Smooth muscle cell (in vitro differentiated cells): Measurements from ENCODE around the gene NBL1. TPM values are rescaled to one million over a fixed set of nuclear protein-coding genes. Genes with fewer than 3 reads are reported as not detected.

Experiments used
- DNase-seq: peaks from one replicate; lab custom pipeline; 2025; ENCODE audit not compliant: unreplicated experiment; lab: John Stamatoyannopoulos, UW
- H2AFZ ChIP-seq: fragments of 200-600 bp; sonication (generic); 2 replicates; pipeline ENCODE4 v1.6.0; 2016; ENCODE audit warnings: antibody characterized with exemption, low read depth, mild to moderate bottlenecking
- H3F3A ChIP-seq: fragments of 200-600 bp; sonication (generic); 2 replicates; pipeline ENCODE4 v1.6.0; 2017; ENCODE audit warnings: antibody characterized with exemption, low read depth
- H3K27ac ChIP-seq: fragments of 200-600 bp; sonication (generic); 2 replicates; pipeline ENCODE4 v1.5.1; 2016; ENCODE audit warnings: low read depth, mild to moderate bottlenecking
- H3K27me3 ChIP-seq: fragments of 200-600 bp; sonication (generic); 2 replicates; pipeline ENCODE4 v1.6.1; 2016; ENCODE audit warnings: low read depth, mild to moderate bottlenecking
- H3K36me3 ChIP-seq: fragments of 200-600 bp; sonication (generic); 2 replicates; pipeline ENCODE4 v1.5.1; 2016; ENCODE audit warnings: low read depth
- H3K4me1 ChIP-seq: fragments of 200-600 bp; sonication (generic); 2 replicates; pipeline ENCODE4 v1.5.1; 2016; ENCODE audit warnings: low read depth
- H3K4me2 ChIP-seq: fragments of 200-600 bp; sonication (generic); 2 replicates; pipeline ENCODE4 v1.6.0; 2016; ENCODE audit warnings: mild to moderate bottlenecking
- H3K4me3 ChIP-seq: fragments of 200-600 bp; sonication (generic); 2 replicates; pipeline ENCODE4 v1.5.1; 2016; ENCODE audit warnings: mild to moderate bottlenecking
- H3K79me2 ChIP-seq: fragments of 200-600 bp; sonication (generic); 2 replicates; pipeline ENCODE4 v1.6.0; 2016; ENCODE audit warnings: low read depth, mild to moderate bottlenecking
- H3K9ac ChIP-seq: fragments of 200-600 bp; sonication (generic); 2 replicates; pipeline ENCODE4 v1.6.0; 2016; ENCODE audit warnings: low read depth
- H3K9me3 ChIP-seq: fragments of 200-600 bp; sonication (generic); replicated peaks from 2 replicates; pipeline ENCODE4 v1.5.1; 2016; ENCODE audit warnings: low read depth
- H4K20me1 ChIP-seq: fragments of 200-600 bp; sonication (generic); 2 replicates; pipeline ENCODE4 v1.6.0; 2016; ENCODE audit warnings: low read depth
- WGBS: methylation state at CpG from one replicate; pipeline ENCODE4 v1.1.7; 2016; ENCODE audit warnings: low lambda C conversion rate; 5-methylcytosine and 5-hydroxymethylcytosine counted together
- polyA plus RNA-seq: library from polyadenylated mRNA; unstranded; fragments of >200 nt; fragmentation: Nextera tagmentation; extraction: Ambion mirVana; gene quantifications from 2 replicates; pipeline ENCODE4 v1.2.1, GENCODE V29; 2016
- total RNA-seq: library from RNA; depleted of rRNA; stranded (reverse); fragments of >200 nt; gene quantifications from 2 replicates; pipeline ENCODE4 v1.2.3, GENCODE V29; 2014
- TF ChIP-seq, protein P1 (sequence below): fragments of 200-600 bp; sonication (generic); IDR thresholded peaks from 2 replicates; pipeline ENCODE4 v1.5.1; 2017; ENCODE audit warnings: borderline replicate concordance, mild to moderate bottlenecking, antibody characterized with exemption; ENCODE audit not compliant: insufficient read depth, poor library complexity, severe bottlenecking

NBL1 gene
- total and polyA plus RNA-seq, 2 experiments from 2014 or later, result 9.4 to 35.9 TPM

DNA sequence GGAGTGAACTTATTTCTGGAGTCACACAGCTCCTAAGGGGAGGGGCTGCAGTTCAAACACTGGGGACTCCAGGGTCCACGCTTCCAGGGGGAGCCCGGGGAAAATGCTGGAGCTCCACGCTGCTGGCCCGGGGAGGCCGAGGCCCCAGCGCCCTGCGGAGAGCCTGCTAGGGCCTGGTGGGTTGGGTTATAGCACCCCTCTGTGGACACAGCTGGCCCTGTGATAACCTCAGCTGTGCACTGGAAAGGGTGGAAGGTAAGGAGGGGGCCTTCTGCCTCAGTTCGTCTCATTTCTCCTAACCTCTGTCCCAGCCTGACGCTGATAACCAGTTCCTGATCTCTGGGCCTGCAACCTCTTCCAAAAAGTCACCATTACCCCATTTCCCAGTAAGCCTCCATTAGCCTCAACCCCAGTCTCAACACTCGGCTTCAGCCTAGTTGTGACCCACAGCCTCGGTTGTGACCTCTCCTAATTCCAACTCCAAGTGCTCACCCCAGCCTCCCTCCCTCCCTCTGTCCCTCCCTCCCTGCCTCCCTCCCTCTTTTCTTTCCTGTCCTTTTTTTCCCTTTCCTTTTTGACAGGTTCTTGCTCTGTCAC is 7.1 kb downstream of the NBL1 start:
- Histone ChIP-seq H3K4me2 (no peak overlapping the region), H3K36me3 (no peaks in the 10 kb centered on the region), H2AFZ (no peak overlapping the region), H3K79me2 (no peaks in the 10 kb centered on the region), H3K27ac (no peak overlapping the region), H3F3A (no peaks in the 10 kb centered on the region), H4K20me1 (peaks cover 25% of the 10 kb centered on the region), H3K4me3 (no peak overlapping the region), H3K9ac (no peak overlapping the region), H3K9me3 (no peaks in the 10 kb centered on the region), H3K4me1 (no peaks in the 10 kb centered on the region), H3K27me3 (no peaks in the 10 kb centered on the region)
- DNase-seq, result no peak
- TF ChIP-seq, protein P1, sequence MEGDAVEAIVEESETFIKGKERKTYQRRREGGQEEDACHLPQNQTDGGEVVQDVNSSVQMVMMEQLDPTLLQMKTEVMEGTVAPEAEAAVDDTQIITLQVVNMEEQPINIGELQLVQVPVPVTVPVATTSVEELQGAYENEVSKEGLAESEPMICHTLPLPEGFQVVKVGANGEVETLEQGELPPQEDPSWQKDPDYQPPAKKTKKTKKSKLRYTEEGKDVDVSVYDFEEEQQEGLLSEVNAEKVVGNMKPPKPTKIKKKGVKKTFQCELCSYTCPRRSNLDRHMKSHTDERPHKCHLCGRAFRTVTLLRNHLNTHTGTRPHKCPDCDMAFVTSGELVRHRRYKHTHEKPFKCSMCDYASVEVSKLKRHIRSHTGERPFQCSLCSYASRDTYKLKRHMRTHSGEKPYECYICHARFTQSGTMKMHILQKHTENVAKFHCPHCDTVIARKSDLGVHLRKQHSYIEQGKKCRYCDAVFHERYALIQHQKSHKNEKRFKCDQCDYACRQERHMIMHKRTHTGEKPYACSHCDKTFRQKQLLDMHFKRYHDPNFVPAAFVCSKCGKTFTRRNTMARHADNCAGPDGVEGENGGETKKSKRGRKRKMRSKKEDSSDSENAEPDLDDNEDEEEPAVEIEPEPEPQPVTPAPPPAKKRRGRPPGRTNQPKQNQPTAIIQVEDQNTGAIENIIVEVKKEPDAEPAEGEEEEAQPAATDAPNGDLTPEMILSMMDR, result peak; percentile 57
- WGBS, result 51% methylated on average over 11 of the region's 11 CpGs

DNA sequence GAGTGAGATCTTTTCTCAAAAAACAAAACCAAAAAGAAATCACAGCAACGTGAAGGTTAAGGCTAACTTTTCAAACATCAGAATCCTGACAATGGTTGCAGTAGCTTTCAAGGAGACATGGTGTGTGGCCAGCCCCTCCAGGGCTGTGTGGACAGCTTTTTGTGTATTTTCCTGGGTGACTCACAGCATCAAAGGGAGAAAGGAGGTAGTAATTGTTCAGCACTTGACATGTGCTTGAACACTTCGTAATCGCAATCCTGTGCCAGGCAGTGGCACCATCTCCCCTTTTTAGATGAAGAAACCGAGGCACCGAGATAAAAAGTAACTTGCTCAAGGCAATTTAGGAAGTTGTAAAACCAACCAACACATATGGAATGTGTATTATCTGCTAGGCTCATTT is 10.3 kb downstream of the NBL1 start:
- Histone ChIP-seq H3K27ac (no peak overlapping the region), H3K36me3 (no peaks in the 10 kb centered on the region), H3F3A (no peaks in the 10 kb centered on the region), H3K4me2 (no peak overlapping the region), H3K4me1 (no peaks in the 10 kb centered on the region), H3K9ac (no peak overlapping the region), H3K79me2 (no peaks in the 10 kb centered on the region), H3K4me3 (no peak overlapping the region), H3K27me3 (no peaks in the 10 kb centered on the region), H4K20me1 (peaks cover 17% of the 10 kb centered on the region), H3K9me3 (no peaks in the 10 kb centered on the region), H2AFZ (no peak overlapping the region)
- DNase-seq, result no peak
- WGBS, result 89% methylated on average over 5 of the region's 5 CpGs
- TF ChIP-seq, protein P1, result no peak

DNA sequence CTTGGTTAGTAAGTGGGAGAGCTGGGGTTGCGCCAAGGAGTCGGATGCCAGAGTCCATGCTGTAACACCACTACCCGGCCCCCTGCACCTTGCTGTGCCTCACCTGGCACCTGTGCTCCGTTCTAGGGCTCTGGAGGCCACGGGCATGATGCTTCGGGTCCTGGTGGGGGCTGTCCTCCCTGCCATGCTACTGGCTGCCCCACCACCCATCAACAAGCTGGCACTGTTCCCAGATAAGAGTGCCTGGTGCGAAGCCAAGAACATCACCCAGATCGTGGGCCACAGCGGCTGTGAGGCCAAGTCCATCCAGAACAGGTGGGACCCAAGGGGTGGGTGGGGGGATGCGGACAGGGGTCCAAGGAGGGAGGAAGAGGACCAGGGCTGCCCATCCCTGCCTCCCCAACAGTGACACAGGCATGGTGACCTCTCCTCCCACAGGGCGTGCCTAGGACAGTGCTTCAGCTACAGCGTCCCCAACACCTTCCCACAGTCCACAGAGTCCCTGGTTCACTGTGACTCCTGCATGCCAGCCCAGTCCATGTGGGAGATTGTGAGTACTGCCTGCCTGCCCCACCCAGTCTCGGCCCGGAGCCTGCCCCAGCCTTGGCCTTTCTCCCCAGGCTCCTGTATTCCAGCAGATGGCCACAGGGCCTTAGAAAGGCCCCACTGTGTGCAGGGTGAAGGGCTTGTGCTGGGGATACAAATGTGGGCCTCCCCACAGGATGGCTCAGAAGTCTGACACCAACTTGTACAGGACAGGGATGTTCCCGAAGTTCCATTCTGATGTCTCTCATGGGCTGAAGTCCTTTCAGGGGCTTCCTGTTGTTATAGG is 11.0 kb downstream of the NBL1 start:
- no peak for DNase-seq
- no peak overlapping the region for H3K9ac ChIP-seq

More for the DNA sequence above, 11.0 kb downstream of the NBL1 start:
- Histone ChIP-seq H3K36me3 (no peaks in the 10 kb centered on the region), H3K79me2 (no peaks in the 10 kb centered on the region), H3F3A (no peaks in the 10 kb centered on the region), H3K4me3 (no peak overlapping the region), H4K20me1 (peaks cover 17% of the 10 kb centered on the region), H3K27me3 (no peaks in the 10 kb centered on the region), H3K4me2 (no peak overlapping the region), H3K27ac (no peak overlapping the region), H3K9me3 (no peaks in the 10 kb centered on the region), H3K4me1 (no peaks in the 10 kb centered on the region), H2AFZ (no peak overlapping the region)
- WGBS, result 97% methylated on average over 14 of the region's 15 CpGs
- TF ChIP-seq, protein P1, result no peak
